Stimulated activated CD4-positive, alpha-beta T cell treated with anti-CD3 and anti-CD28 coated beads, Interleukin-2, amount 100 ng/mL, for 4 hours (primary cell): Measurements from ENCODE around the gene KRT75.
"Not testable (repeated sequence)": the region's sequence is repeated elsewhere in the genome, so short reads cannot be mapped to it uniquely, and the experiment has no call there.

Source experiments
- DNase-seq: peaks from one replicate; pipeline ENCODE4 v3.0.0-alpha.2; 2020; ENCODE audit warnings: low read depth

The KRT75 gene

GRCh38 chr12:52434081-52434733, at the start of gene KRT75:
KRT75 (minus strand) TSS chr12:52434371; CDS start chr12:52434304, 67 bp downstream.
- DNase-seq, result no peak

- DNase-seq, result no peak
Observed at GRCh38 chr12:52480073-52480472, 45.9 kb upstream of the KRT75 start.

GRCh38 chr12:52477651-52478050, 43.5 kb upstream of the KRT75 start:
- no peak for DNase-seq

- no peak for DNase-seq
Observed at GRCh38 chr12:52474212-52474611, 40.0 kb upstream of the KRT75 start.

- DNase-seq, result no peak
Observed at GRCh38 chr12:52473768-52474167, 39.6 kb upstream of the KRT75 start, which contains the start of gene KRT6C. KRT6C (minus strand) TSS chr12:52473805; CDS start chr12:52473737, 68 bp downstream.

- DNase-seq, result no peak
Observed at GRCh38 chr12:52469853-52470252, 35.7 kb upstream of the KRT75 start.

- DNase-seq, result no peak
Observed at GRCh38 chr12:52464897-52465296, 30.7 kb upstream of the KRT75 start.

GRCh38 chr12:52461693-52462092, 27.5 kb upstream of the KRT75 start:
- DNase-seq, result no peak

GRCh38 chr12:52458861-52459260, 24.7 kb upstream of the KRT75 start:
- DNase-seq, result no peak

- DNase-seq, result no peak
Observed at GRCh38 chr12:52455821-52456220, 21.6 kb upstream of the KRT75 start.

- DNase-seq, result no peak
Observed at GRCh38 chr12:52454411-52455201, 20.4 kb upstream of the KRT75 start.

GRCh38 chr12:52452101-52452500, 17.9 kb upstream of the KRT75 start, which contains the start of gene KRT6B:
KRT6B (minus strand) TSS chr12:52452146; CDS start chr12:52452078, 68 bp downstream.
- no peak for DNase-seq

- no peak for DNase-seq
Observed at GRCh38 chr12:52448228-52448627, 14.1 kb upstream of the KRT75 start.

GRCh38 chr12:52447196-52447595, 13.0 kb upstream of the KRT75 start:
- DNase-seq, result not testable (repeated sequence)

- DNase-seq, result no peak
Observed at GRCh38 chr12:52446367-52447045, 12.3 kb upstream of the KRT75 start.

GRCh38 chr12:52445876-52446275, 11.7 kb upstream of the KRT75 start:
- no peak for DNase-seq

- no peak for DNase-seq
Observed at GRCh38 chr12:52444647-52445595, 10.8 kb upstream of the KRT75 start.

GRCh38 chr12:52443966-52444365, 9.8 kb upstream of the KRT75 start:
- DNase-seq, result no peak

- no peak for DNase-seq
Observed at GRCh38 chr12:52442600-52443061, 8.5 kb upstream of the KRT75 start.

GRCh38 chr12:52441320-52441911, 7.2 kb upstream of the KRT75 start:
- DNase-seq, result no peak

- no peak for DNase-seq
Observed at GRCh38 chr12:52440821-52441319, 6.7 kb upstream of the KRT75 start.
